Measurements from ENCODE around the gene IFRD2. TPM values are rescaled to one million over a fixed set of nuclear protein-coding genes. Genes with fewer than 3 reads are reported as not detected.

Gene IFRD2
- total and polyA plus RNA-seq, 2 of the 8 experiments (the other 6 are each of a cell fraction or from before 2014, with no cell fraction given): 76.7 to 88.8 TPM

DNA sequence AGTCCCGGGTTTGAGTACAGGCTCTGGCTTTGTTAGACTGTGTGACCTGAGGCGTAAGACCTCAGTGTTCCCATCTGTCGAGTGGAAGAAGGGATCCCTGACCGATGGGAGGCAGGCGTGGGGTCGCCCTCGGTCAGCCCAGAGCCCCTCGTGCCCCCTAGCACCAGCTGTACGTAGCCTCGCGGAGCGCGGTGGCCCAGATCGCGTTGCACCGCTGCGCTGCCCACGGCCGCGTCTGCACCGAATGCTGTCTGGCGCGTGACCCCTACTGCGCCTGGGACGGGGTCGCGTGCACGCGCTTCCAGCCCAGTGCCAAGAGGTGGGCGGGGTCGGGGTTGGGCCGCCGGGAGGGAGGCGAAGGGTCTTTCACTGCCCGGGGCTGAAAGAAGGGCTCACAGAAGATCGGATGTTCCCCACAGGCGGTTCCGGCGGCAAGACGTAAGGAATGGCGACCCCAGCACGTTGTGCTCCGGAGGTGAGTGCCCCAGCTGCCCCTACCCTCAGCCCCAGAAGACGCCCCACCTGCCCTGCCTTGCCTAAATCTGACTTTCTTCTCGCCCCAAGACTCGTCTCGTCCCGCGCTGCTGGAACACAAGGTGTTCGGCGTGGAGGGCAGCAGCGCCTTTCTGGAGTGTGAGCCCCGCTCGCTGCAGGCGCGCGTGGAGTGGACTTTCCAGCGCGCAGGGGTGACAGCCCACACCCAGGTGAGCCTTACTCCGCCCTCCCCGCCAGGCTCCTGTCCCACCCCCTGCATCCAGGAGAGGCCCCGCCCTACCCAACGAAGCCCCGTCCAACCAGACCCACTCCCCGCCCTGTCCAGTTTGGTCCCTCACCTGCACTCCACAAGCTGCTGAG lies 16.9 kb downstream of the IFRD2 start (continued):
- TF ChIP-seq ASH2L (IDR thresholded peaks at IDR 0.05; ENCODE audit: low read length) (peak; percentile 28), POLR2AphosphoS5 (IDR thresholded peaks at IDR 0.05; ENCODE audit: low read depth, low read length) (no peak), EZH2 (IDR thresholded peaks at IDR 0.05; ENCODE audit: low read depth, low read length, severe bottlenecking) (peak; percentile 19), ATF2 (IDR thresholded peaks at IDR 0.05; ENCODE audit: low read length) (no peak), SUZ12 (IDR thresholded peaks at IDR 0.05; ENCODE audit: low read length) (0 out of 2 replicates have a peak, but pooled peaks have one; percentile 42), CTBP2 (IDR thresholded peaks at IDR 0.05; ENCODE audit: borderline replicate concordance, insufficient read depth, insufficient read length, low read length) (no peak), GABPA (IDR thresholded peaks at IDR 0.05; ENCODE audit: borderline replicate concordance, insufficient read depth, low read length) (peak; percentile 23; the same call in 1 of the 2 replicates), SP1 (IDR thresholded peaks at IDR 0.05; ENCODE audit: low read depth, low read length) (0 out of 2 replicates have a peak, but pooled peaks have one; percentile 3), TAF7 (optimal IDR thresholded peaks at IDR 0.05; ENCODE audit: borderline replicate concordance, low read depth, low read length) (no peak)

All from H1 (cell line).